GM12878 (cell line): Measurements from ENCODE around the gene CHL1. TPM values are rescaled to one million over a fixed set of nuclear protein-coding genes. Genes with fewer than 3 reads are reported as not detected.

Source experiments
- ATAC-seq: fragments of 200-7000 bp; cut with Tn5 transposase; 3 replicates; pipeline ENCODE4 v1.9.1; 2020; ENCODE audit warnings: mild to moderate bottlenecking, moderate library complexity
- BruUV-seq: library from RNA; stranded (reverse); fragments of 400-500 nt; replicated peaks from 2 replicates; lab custom pipeline; 2021; lab: Mats Ljungman, UMichigan
- CTCF ChIA-PET: fragments of 300-600 bp; sonication (Branson Sonifier 250); formaldehyde crosslinking; extraction: SDS; loops from one replicate; lab custom pipeline; 2021; ENCODE audit warnings: inconsistent platforms; lab: Yijun Ruan, JAX
- POLR2A ChIA-PET: fragments of 350-600 bp; formaldehyde crosslinking; extraction: SDS; loops from one replicate; lab custom pipeline; 2021; ENCODE audit warnings: inconsistent platforms; lab: Charles Lee
- RAD21 ChIA-PET: fragments of 300-600 bp; sonication (Branson Sonifier 250); formaldehyde crosslinking; loops from one replicate; lab custom pipeline; 2023; ENCODE audit warnings: antibody characterized with exemption; ENCODE audit not compliant: unreplicated experiment; lab: Charles Lee
- SMC1A ChIA-PET: fragments of 300-600 bp; sonication (Branson Sonifier 250); formaldehyde crosslinking; loops from one replicate; lab custom pipeline; 2023; ENCODE audit not compliant: unreplicated experiment, uncharacterized antibody; lab: Charles Lee
- DNase-seq: peaks from one replicate; pipeline ENCODE4 v3.0.0-alpha.2; 2011; ENCODE audit warnings: low read depth, low spot score
- FAIRE-seq: peaks from 3 replicates; lab custom pipeline; 2011; peaks lifted over from hg19 to GRCh38; lab: Jason Lieb, UNC
- H2AFZ ChIP-seq: 2 replicates; pipeline ENCODE4 v1.6.0; 2011; ENCODE audit warnings: low read depth, low read length, control low read depth; ENCODE audit not compliant: control insufficient read depth
- H3K27ac ChIP-seq: 2 replicates; pipeline ENCODE4 v1.5.1; 2011; ENCODE audit warnings: control low read depth; ENCODE audit not compliant: control insufficient read depth, insufficient read depth
- H3K27me3 ChIP-seq, 2 experiments: replicated peaks in 1 of 2; 2 replicates each; pipeline versions ENCODE4 v1.6.0 to v1.6.1; 2011; ENCODE audit warnings: low read length in 1 of 2; ENCODE audit not compliant: control insufficient read depth in 2 of 2, insufficient read depth in 2 of 2
- H3K36me3 ChIP-seq, 2 experiments: 2 replicates each; pipeline ENCODE4 v1.5.1; 2011; ENCODE audit warnings: low read length in 1 of 2; ENCODE audit not compliant: control insufficient read depth in 2 of 2, insufficient read depth in 2 of 2
- H3K4me1 ChIP-seq: 2 replicates; pipeline ENCODE4 v1.6.1; 2011; ENCODE audit warnings: mild to moderate bottlenecking, low read length, moderate library complexity, mixed read lengths; ENCODE audit not compliant: control insufficient read depth, insufficient read depth
- H3K4me2 ChIP-seq: 2 replicates; pipeline ENCODE4 v1.6.0; 2011; ENCODE audit warnings: control low read depth; ENCODE audit not compliant: control insufficient read depth, insufficient read depth
- H3K4me3 ChIP-seq: fragments of 200-600 bp; sonication (generic); 2 replicates; pipeline ENCODE4 v1.5.1; 2016
- H3K79me2 ChIP-seq: 2 replicates; pipeline ENCODE4 v1.6.0; 2011; ENCODE audit warnings: low read length; ENCODE audit not compliant: control insufficient read depth, insufficient read depth
- H3K9ac ChIP-seq: 2 replicates; pipeline ENCODE4 v1.8.0; 2011; ENCODE audit warnings: low read length, control low read depth, mixed read lengths; ENCODE audit not compliant: control insufficient read depth, insufficient read depth
- H3K9me3 ChIP-seq: replicated peaks from 3 replicates; pipeline ENCODE4 v1.5.1; 2011; ENCODE audit warnings: mild to moderate bottlenecking, low read length; ENCODE audit not compliant: control insufficient read depth, insufficient read depth
- H4K20me1 ChIP-seq: 2 replicates; pipeline ENCODE4 v1.6.0; 2011; ENCODE audit not compliant: control insufficient read depth, insufficient read depth
- BACH1 ChIP-seq: fragments of 450-650 bp; IDR thresholded peaks from 2 replicates; pipeline ENCODE4 v1.6.1; 2017; ENCODE audit warnings: mild to moderate bottlenecking, borderline replicate concordance
- CHD2 ChIP-seq: IDR thresholded peaks from 2 replicates; pipeline ENCODE4 v1.6.1; 2011; ENCODE audit warnings: low read depth, low read length, improper control_type of control experiment, borderline replicate concordance
- CHD4 ChIP-seq: fragments of 200-600 bp; sonication (generic); IDR thresholded peaks from 2 replicates; pipeline ENCODE4 v1.6.1; 2016; ENCODE audit warnings: mild to moderate bottlenecking
- CREM ChIP-seq: IDR thresholded peaks from 2 replicates; pipeline ENCODE4 v1.6.1; 2014; ENCODE audit warnings: antibody characterized with exemption, low read depth
- CTCF ChIP-seq, 3 experiments: IDR thresholded peaks in 2 of 3; conservative IDR thresholded peaks in 1 of 3; 2 replicates each; pipeline ENCODE4 v1.5.1; 2011; ENCODE audit warnings: low read depth in 3 of 3, low read length in 3 of 3, mild to moderate bottlenecking in 3 of 3, control low read depth in 2 of 3, moderate library complexity in 2 of 3, inconsistent platforms in 1 of 3, mixed read lengths in 1 of 3; ENCODE audit not compliant: control insufficient read depth in 2 of 3, insufficient read depth in 1 of 3; ENCODE audit errors: extremely low read depth in 1 of 3
- IKZF2 ChIP-seq, 2 experiments: fragments of 450-650 bp; IDR thresholded peaks; 2 replicates each; pipeline ENCODE4 v1.6.1; 2017; ENCODE audit warnings: mild to moderate bottlenecking in 2 of 2, moderate library complexity in 2 of 2
- IRF4 ChIP-seq: IDR thresholded peaks from 2 replicates; pipeline ENCODE4 v1.6.1; 2011; ENCODE audit warnings: low read depth, low read length
- LARP7 ChIP-seq: fragments of 450-650 bp; IDR thresholded peaks from 2 replicates; pipeline ENCODE4 v1.6.1; 2017; ENCODE audit warnings: mild to moderate bottlenecking
- MYC ChIP-seq: IDR thresholded peaks from 2 replicates; pipeline ENCODE4 v1.6.1; 2011; ENCODE audit warnings: mild to moderate bottlenecking, low read length, moderate library complexity, inconsistent platforms; ENCODE audit not compliant: insufficient read depth, insufficient replicate concordance, insufficient read length, severe bottlenecking
- RAD21 ChIP-seq: IDR thresholded peaks from 2 replicates; pipeline ENCODE4 v1.6.1; 2011; ENCODE audit warnings: mild to moderate bottlenecking, low read depth, low read length, moderate library complexity; ENCODE audit not compliant: insufficient read depth
- RUNX3 ChIP-seq: IDR thresholded peaks from 2 replicates; pipeline ENCODE4 v1.6.1; 2012; ENCODE audit warnings: low read length, inconsistent platforms
- SKIL ChIP-seq: fragments of 450-650 bp; IDR thresholded peaks from 2 replicates; pipeline ENCODE4 v1.6.1; 2017; ENCODE audit warnings: mild to moderate bottlenecking, low read depth, inconsistent platforms; ENCODE audit not compliant: poor library complexity, severe bottlenecking
- SMAD1 ChIP-seq: fragments of 450-650 bp; IDR thresholded peaks from 2 replicates; pipeline ENCODE4 v1.6.1; 2018; ENCODE audit warnings: mild to moderate bottlenecking, low read depth; ENCODE audit not compliant: partially characterized antibody
- SMAD5 ChIP-seq: IDR thresholded peaks from 2 replicates; pipeline ENCODE4 v1.6.1; 2016; ENCODE audit warnings: antibody characterized with exemption, low read depth
- SMC3 ChIP-seq: IDR thresholded peaks from 2 replicates; pipeline ENCODE4 v1.6.1; 2011; ENCODE audit warnings: low read length, improper control_type of control experiment, borderline replicate concordance
- STAT1 ChIP-seq: fragments of 450-650 bp; conservative IDR thresholded peaks from 2 replicates; pipeline ENCODE4 v1.6.1; 2014; ENCODE audit warnings: antibody characterized with exemption, mild to moderate bottlenecking
- TBL1XR1 ChIP-seq: IDR thresholded peaks from 2 replicates; pipeline ENCODE4 v1.6.1; 2012; ENCODE audit warnings: low read depth, low read length, improper control_type of control experiment
- WGBS: methylation state at CpG from one replicate; pipeline ENCODE4 v1.1.6; 2016; ENCODE audit warnings: low lambda C conversion rate; ENCODE audit not compliant: insufficient replicate concordance, insufficient coverage; ENCODE audit errors: missing lambda C conversion rate; 5-methylcytosine and 5-hydroxymethylcytosine counted together
- in situ Hi-C: fragments of 300-500 bp; cut with MboI; formaldehyde crosslinking; loops from 9 replicates; pipeline ENCODE4 v1.14.3; 2018; ENCODE audit warnings: mixed read lengths
- intact Hi-C: fragments of 100-400 bp; cut with micrococcal nuclease; formaldehyde crosslinking; loops from one replicate; pipeline ENCODE4 v1.14.2; 2022; ENCODE audit not compliant: unreplicated experiment
- polyA plus RNA-seq, 11 experiments: library from polyadenylated mRNA; depleted of rRNA in 4 of 11; unstranded in 6 of 11; stranded (reverse) in 5 of 11; fragments of >200 nt; fragmentation: Nextera tagmentation in 4 of 11; fragmentation: Illumina TruSeq in 1 of 11; extraction: Ambion mirVana in 4 of 11; extraction: Trizol in 1 of 11; gene quantifications; 1 replicate in 1 of 11; 2 replicates in 10 of 11; pipeline versions ENCODE4 v1.2.1 to v1.2.3, GENCODE V29; 2011 to 2016; ENCODE audit warnings: inconsistent platforms in 2 of 11, missing spikeins in 2 of 11, low read depth in 1 of 11
- total RNA-seq, 4 experiments: library from RNA; depleted of rRNA in 3 of 4; stranded (reverse); fragments of >200 nt in 3 of 4; fragmentation: Illumina TruSeq in 1 of 4; extraction: Trizol in 1 of 4; gene quantifications; 2 replicates each; pipeline versions ENCODE4 v1.2.1 to v1.2.3, GENCODE V29; 2013 to 2021

The CHL1 gene
- total and polyA plus RNA-seq, 10 of the 15 experiments (the other 5 are each of a cell fraction or from before 2014, with no cell fraction given): 0.71 to 30.4 (median 1.8) TPM

- TF ChIP-seq CHD4 (no peak), SMAD1 (no peak), IRF4 (no peak), RUNX3 (no peak)
These were observed 177.9 kb downstream of the CHL1 start (continued) for GRCh38 chr3:374459-374858.

- BruUV-seq: no TSS peak
- Histone ChIP-seq H3K9me3 (no peaks in the 10 kb centered on the region), H3K36me3 (no peaks in the 10 kb centered on the region), H3K4me1 (no peaks in the 10 kb centered on the region), H2AFZ (no peak overlapping the region), H3K4me3 (no peak overlapping the region), H3K27me3 (no peaks in the 10 kb centered on the region), H3K27ac (no peak overlapping the region), H3K9ac (no peak overlapping the region), H4K20me1 (no peaks in the 10 kb centered on the region), H3K79me2 (no peaks in the 10 kb centered on the region), H3K4me2 (no peak overlapping the region)
- no peak for DNase-seq
- ChIA-PET CTCF (interaction anchor here (0.9 to 4.9 kb wide), 6 partner anchors 22 to 337 kb away, joined by 3 to 85 read pairs (median 3); no protein-coding TSS in a partner anchor), RAD21 (interaction anchor here (1.3 to 2.3 kb wide), 5 partner anchors 23 to 335 kb away, joined by 3 to 38 read pairs (median 8); no protein-coding TSS in a partner anchor), POLR2A (no interaction called here), SMC1A (interaction anchor here (1.2 to 4.1 kb wide), 5 partner anchors 15 to 335 kb away, joined by 6 to 46 read pairs (median 10); no protein-coding TSS in a partner anchor)
- ATAC-seq: peak; percentile 88
- 2% methylated on average over 3 of the region's 3 CpGs for WGBS
- intact Hi-C loops (loop anchor here (1.0 kb wide), 2 partner anchors 23 to 334 kb away; no protein-coding TSS in a partner anchor), in situ Hi-C loops (no loop called here)
- FAIRE-seq: peak; percentile 85
- TF ChIP-seq LARP7 (no peak), CREM (no peak), MYC (no peak), BACH1 (no peak), RAD21 (peak; percentile 61), SKIL (no peak), SMC3 (peak; percentile 61; the same call in 1 of the 2 replicates), IKZF2 (IDR thresholded peaks at IDR 0.05) (no peak), CHD2 (no peak), TBL1XR1 (no peak), STAT1 (no peak), CTCF (IDR thresholded peaks at IDR 0.05 in 2 of 3, conservative IDR thresholded peaks at IDR 0.05 in 1 of 3; ENCODE audit: control insufficient read depth in 2 of 3, extremely low read depth in 1 of 3, insufficient read depth in 1 of 3, low read depth in 3 of 3, low read length in 3 of 3) (peak; percentile 17 to 65 (median 33); a peak in 2 of 6 replicates), SMAD5 (no peak)
These were observed 180.6 kb downstream of the CHL1 start for GRCh38 chr3:377158-377561.
